HCT116 (cell line): ENCODE results near the gene ALK. TPM values are rescaled to one million over a fixed set of nuclear protein-coding genes. Genes with fewer than 3 reads are reported as not detected.

ENCODE experiments used
- ATAC-seq: fragments of 200-7000 bp; cut with Tn5 transposase; 2 replicates; pipeline ENCODE4 v1.9.1; 2020; ENCODE audit warnings: mild to moderate bottlenecking, moderate library complexity
- BruUV-seq: library from RNA; stranded (reverse); fragments of 400-500 nt; replicated peaks from 2 replicates; lab custom pipeline; 2021; lab: Mats Ljungman, UMichigan
- CTCF ChIA-PET: fragments of 300-600 bp; sonication (Branson Sonifier 250); formaldehyde crosslinking; loops from one replicate; lab custom pipeline; 2021; ENCODE audit warnings: antibody characterized with exemption; lab: Charles Lee
- POLR2A ChIA-PET: fragments of 300-600, 350-600 bp; sonication (Branson Sonifier 250); formaldehyde crosslinking; loops from one replicate; lab custom pipeline; 2021; ENCODE audit warnings: antibody characterized with exemption; lab: Charles Lee
- RAD21 ChIA-PET, 2 experiments: fragments of 300-600 bp; sonication (Branson Sonifier 250); formaldehyde crosslinking; loops; one replicate each; lab custom pipeline; 2023; ENCODE audit warnings: low total read pairs in 2 of 2; ENCODE audit not compliant: uncharacterized antibody in 2 of 2, unreplicated experiment in 2 of 2, low non-redundant PET in 1 of 2; lab: Charles Lee
- DNase-seq: peaks from one replicate; pipeline ENCODE4 v3.0.0-alpha.2; 2010; ENCODE audit warnings: low read depth, low spot score
- H2AFZ ChIP-seq: fragments of 200-600 bp; shearing (Covaris generic), sonication (generic); 2 replicates; pipeline ENCODE4 v1.6.1; 2017; ENCODE audit warnings: low read depth, mixed run types, mixed read lengths, antibody characterized with exemption, low read length; ENCODE audit not compliant: poor library complexity, severe bottlenecking
- H3K27ac ChIP-seq: 2 replicates; pipeline ENCODE4 v1.5.1; 2012; ENCODE audit warnings: low read depth, low read length
- H3K27me3 ChIP-seq: fragments of 200-600 bp; sonication (generic); 2 replicates; pipeline ENCODE4 v1.6.1; 2016; ENCODE audit warnings: mixed run types, low read length, mixed read lengths; ENCODE audit not compliant: insufficient read depth
- H3K36me3 ChIP-seq, 2 experiments: fragments of 200-500 bp in 1 of 2; fragments of 200-600 bp in 1 of 2; sonication (Bioruptor generic) in 1 of 2; sonication (generic) in 1 of 2; 2 replicates each; pipeline versions ENCODE4 v1.5.1 to v1.6.1; 2014 to 2016; ENCODE audit warnings: low read length in 2 of 2, inconsistent platforms in 1 of 2, mixed read lengths in 1 of 2, mixed run types in 1 of 2; ENCODE audit not compliant: insufficient read depth in 2 of 2, control insufficient read depth in 1 of 2
- H3K4me1 ChIP-seq, 2 experiments: fragments of 200-600 bp in 1 of 2; sonication (generic) in 1 of 2; 2 replicates each; pipeline versions ENCODE4 v1.5.1 to v1.6.1; 2012 to 2017; ENCODE audit warnings: low read length in 2 of 2, inconsistent platforms in 1 of 2, mild to moderate bottlenecking in 1 of 2, mixed read lengths in 1 of 2, mixed run types in 1 of 2, moderate library complexity in 1 of 2; ENCODE audit not compliant: insufficient read depth in 2 of 2, control insufficient read depth in 1 of 2
- H3K4me2 ChIP-seq: fragments of 200-600 bp; sonication (generic); 2 replicates; pipeline ENCODE4 v1.6.1; 2017; ENCODE audit warnings: mixed run types, low read length, mixed read lengths
- H3K4me3 ChIP-seq, 2 experiments: fragments of 200-600 bp in 1 of 2; sonication (generic) in 1 of 2; replicated peaks in 1 of 2; 2 replicates each; pipeline ENCODE4 v1.5.1; 2011 to 2016; ENCODE audit warnings: low read length in 2 of 2, control low read depth in 1 of 2, low read depth in 1 of 2, mild to moderate bottlenecking in 1 of 2, mixed read lengths in 1 of 2, mixed run types in 1 of 2
- H3K79me2 ChIP-seq: fragments of 200-600 bp; sonication (generic); 2 replicates; pipeline ENCODE4 v1.6.1; 2017; ENCODE audit warnings: mild to moderate bottlenecking, mixed run types, low read length, moderate library complexity, mixed read lengths; ENCODE audit not compliant: insufficient read depth
- H3K9ac ChIP-seq: fragments of 200-600 bp; sonication (generic); 2 replicates; pipeline ENCODE4 v1.6.1; 2016; ENCODE audit warnings: low read length, mixed read lengths
- H3K9me2 ChIP-seq: fragments of 200-600 bp; sonication (generic), shearing (Covaris generic); 2 replicates; pipeline ENCODE4 v1.6.1; 2017; ENCODE audit warnings: mixed run types, mild to moderate bottlenecking, moderate library complexity; ENCODE audit not compliant: insufficient read depth
- H3K9me3 ChIP-seq, 2 experiments: fragments of 200-500 bp in 1 of 2; fragments of 200-600 bp in 1 of 2; sonication (Bioruptor generic) in 1 of 2; sonication (generic) in 1 of 2; 2 replicates each; pipeline ENCODE4 v1.6.1; 2014 to 2017; ENCODE audit warnings: low read length in 2 of 2, mixed read lengths in 2 of 2, inconsistent platforms in 1 of 2, low read depth in 1 of 2, mild to moderate bottlenecking in 1 of 2, mixed run types in 1 of 2, moderate library complexity in 1 of 2; ENCODE audit not compliant: control insufficient read depth in 1 of 2, insufficient read depth in 1 of 2
- H4K20me1 ChIP-seq: fragments of 200-600 bp; sonication (generic), shearing (Covaris generic); 2 replicates; pipeline ENCODE4 v1.6.1; 2017; ENCODE audit warnings: mixed run types, mild to moderate bottlenecking, moderate library complexity; ENCODE audit not compliant: insufficient read depth
- CBX3 ChIP-seq: IDR thresholded peaks from 2 replicates; pipeline ENCODE4 v1.6.1; 2012; ENCODE audit warnings: low read depth
- EZH2 ChIP-seq: fragments of 200-600 bp; sonication (generic); IDR thresholded peaks from 2 replicates; pipeline ENCODE4 v1.6.1; 2017; ENCODE audit warnings: antibody characterized with exemption, mixed run types
- FOSL1 ChIP-seq: IDR thresholded peaks from 2 replicates; pipeline ENCODE4 v1.6.1; 2012; ENCODE audit warnings: low read depth
- SP1 ChIP-seq: IDR thresholded peaks from 2 replicates; pipeline ENCODE4 v1.6.1; 2012; ENCODE audit warnings: low read depth
- TCF7L2 ChIP-seq: IDR thresholded peaks from 2 replicates; pipeline ENCODE4 v1.7.0; 2011; ENCODE audit warnings: borderline replicate concordance, inconsistent platforms; ENCODE audit not compliant: insufficient read depth, insufficient read length; ENCODE audit errors: extremely low read depth
- ZFX ChIP-seq: fragments of 450-650 bp; IDR thresholded peaks from 2 replicates; pipeline ENCODE4 v1.6.1; 2017
- ZNF274 ChIP-seq: fragments of 200-500 bp; sonication (Bioruptor generic); IDR thresholded peaks from 2 replicates; pipeline ENCODE4 v1.6.1; 2014; ENCODE audit warnings: mild to moderate bottlenecking, low read depth, low read length, inconsistent platforms
- intact Hi-C: fragments of 100-400 bp; cut with micrococcal nuclease; formaldehyde crosslinking; loops from 2 replicates; pipeline ENCODE4 v1.10.0; 2022
- total RNA-seq: library from RNA; stranded (reverse); gene quantifications from one replicate; pipeline ENCODE4 v1.2.1, GENCODE V29; 2021; ENCODE audit not compliant: unreplicated experiment
- TF ChIP-seq, protein P1 (sequence below): IDR thresholded peaks from 2 replicates; pipeline ENCODE4 v1.6.1; 2012
- TF ChIP-seq, protein P2 (sequence below): IDR thresholded peaks from 2 replicates; pipeline ENCODE4 v1.6.1; 2012; ENCODE audit warnings: low read depth

Gene ALK
- total RNA-seq, 1 experiment from 2014 or later, result not detected

GRCh38 chr2:29269095-29269764 lies 652.2 kb downstream of the ALK start:
- H3K4me2 ChIP-seq, result no peak overlapping the region
- peaks cover 12% of the 10 kb centered on the region; the same call in 1 of the 2 replicates for H3K27me3 ChIP-seq
- POLR2A ChIA-PET, result no interaction called here
- ATAC-seq, result no peak
- no peak overlapping the region for H3K9ac ChIP-seq
- no peaks in the 10 kb centered on the region for H3K36me3 ChIP-seq
- BruUV-seq, result no TSS peak
- no peaks in the 10 kb centered on the region for H3K4me1 ChIP-seq
- CTCF ChIA-PET, result no interaction called here
- no peaks in the 10 kb centered on the region for H4K20me1 ChIP-seq
- TF ChIP-seq EZH2 (no peak), ZFX (no peak), SP1 (no peak)
- TF ChIP-seq, protein P1, sequence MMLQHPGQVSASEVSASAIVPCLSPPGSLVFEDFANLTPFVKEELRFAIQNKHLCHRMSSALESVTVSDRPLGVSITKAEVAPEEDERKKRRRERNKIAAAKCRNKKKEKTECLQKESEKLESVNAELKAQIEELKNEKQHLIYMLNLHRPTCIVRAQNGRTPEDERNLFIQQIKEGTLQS, result no peak
- no peaks in the 10 kb centered on the region for H3K9me2 ChIP-seq
- H3K4me3 ChIP-seq, result no peak overlapping the region
- H2AFZ ChIP-seq, result no peak overlapping the region
- intact Hi-C loops, result no loop called here
- RAD21 ChIA-PET, result no interaction called here
- no peak for DNase-seq
- no peak overlapping the region for H3K27ac ChIP-seq
- no peaks in the 10 kb centered on the region for H3K79me2 ChIP-seq
- no peaks in the 10 kb centered on the region for H3K9me3 ChIP-seq

GRCh38 chr2:29267720-29268119 lies 653.7 kb downstream of the ALK start:
- Histone ChIP-seq H3K27ac (no peak overlapping the region), H3K9me2 (no peaks in the 10 kb centered on the region), H4K20me1 (no peaks in the 10 kb centered on the region), H3K36me3 (no peaks in the 10 kb centered on the region), H3K9me3 (no peaks in the 10 kb centered on the region), H3K4me2 (no peak overlapping the region), H3K4me1 (no peaks in the 10 kb centered on the region), H2AFZ (no peak overlapping the region), H3K4me3 (no peak overlapping the region), H3K79me2 (no peaks in the 10 kb centered on the region), H3K27me3 (peaks cover 11% of the 10 kb centered on the region; the same call in 1 of the 2 replicates), H3K9ac (no peak overlapping the region)
- POLR2A ChIA-PET, result no interaction called here
- CTCF ChIA-PET, result no interaction called here
- TF ChIP-seq ZNF274, result no peak
- TF ChIP-seq FOSL1, result no peak
- TF ChIP-seq, protein P2, sequence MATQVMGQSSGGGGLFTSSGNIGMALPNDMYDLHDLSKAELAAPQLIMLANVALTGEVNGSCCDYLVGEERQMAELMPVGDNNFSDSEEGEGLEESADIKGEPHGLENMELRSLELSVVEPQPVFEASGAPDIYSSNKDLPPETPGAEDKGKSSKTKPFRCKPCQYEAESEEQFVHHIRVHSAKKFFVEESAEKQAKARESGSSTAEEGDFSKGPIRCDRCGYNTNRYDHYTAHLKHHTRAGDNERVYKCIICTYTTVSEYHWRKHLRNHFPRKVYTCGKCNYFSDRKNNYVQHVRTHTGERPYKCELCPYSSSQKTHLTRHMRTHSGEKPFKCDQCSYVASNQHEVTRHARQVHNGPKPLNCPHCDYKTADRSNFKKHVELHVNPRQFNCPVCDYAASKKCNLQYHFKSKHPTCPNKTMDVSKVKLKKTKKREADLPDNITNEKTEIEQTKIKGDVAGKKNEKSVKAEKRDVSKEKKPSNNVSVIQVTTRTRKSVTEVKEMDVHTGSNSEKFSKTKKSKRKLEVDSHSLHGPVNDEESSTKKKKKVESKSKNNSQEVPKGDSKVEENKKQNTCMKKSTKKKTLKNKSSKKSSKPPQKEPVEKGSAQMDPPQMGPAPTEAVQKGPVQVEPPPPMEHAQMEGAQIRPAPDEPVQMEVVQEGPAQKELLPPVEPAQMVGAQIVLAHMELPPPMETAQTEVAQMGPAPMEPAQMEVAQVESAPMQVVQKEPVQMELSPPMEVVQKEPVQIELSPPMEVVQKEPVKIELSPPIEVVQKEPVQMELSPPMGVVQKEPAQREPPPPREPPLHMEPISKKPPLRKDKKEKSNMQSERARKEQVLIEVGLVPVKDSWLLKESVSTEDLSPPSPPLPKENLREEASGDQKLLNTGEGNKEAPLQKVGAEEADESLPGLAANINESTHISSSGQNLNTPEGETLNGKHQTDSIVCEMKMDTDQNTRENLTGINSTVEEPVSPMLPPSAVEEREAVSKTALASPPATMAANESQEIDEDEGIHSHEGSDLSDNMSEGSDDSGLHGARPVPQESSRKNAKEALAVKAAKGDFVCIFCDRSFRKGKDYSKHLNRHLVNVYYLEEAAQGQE, result no peak
- TF ChIP-seq CBX3, result no peak
- TF ChIP-seq, protein P1, result no peak
- no peak for TF ChIP-seq TCF7L2
- RAD21 ChIA-PET, result no interaction called here
- no TSS peak for BruUV-seq
- intact Hi-C loops, result no loop called here
- no peak for DNase-seq
- ATAC-seq, result no peak
